ENCODE measurements around the gene GPR37L1.

- no peak for TF ChIP-seq EZH2 (IDR thresholded peaks at IDR 0.05)
- no peak for TF ChIP-seq POLR2AphosphoS5 (IDR thresholded peaks at IDR 0.05; ENCODE audit: borderline replicate concordance, low read depth, low read length)
These were observed 9.5 kb downstream of the GPR37L1 start for GRCh38 chr1:202131956-202132821.

Measured in SK-N-MC (cell line).